ENCODE measurements around the gene CDS2.

CDS2 gene

DNA sequence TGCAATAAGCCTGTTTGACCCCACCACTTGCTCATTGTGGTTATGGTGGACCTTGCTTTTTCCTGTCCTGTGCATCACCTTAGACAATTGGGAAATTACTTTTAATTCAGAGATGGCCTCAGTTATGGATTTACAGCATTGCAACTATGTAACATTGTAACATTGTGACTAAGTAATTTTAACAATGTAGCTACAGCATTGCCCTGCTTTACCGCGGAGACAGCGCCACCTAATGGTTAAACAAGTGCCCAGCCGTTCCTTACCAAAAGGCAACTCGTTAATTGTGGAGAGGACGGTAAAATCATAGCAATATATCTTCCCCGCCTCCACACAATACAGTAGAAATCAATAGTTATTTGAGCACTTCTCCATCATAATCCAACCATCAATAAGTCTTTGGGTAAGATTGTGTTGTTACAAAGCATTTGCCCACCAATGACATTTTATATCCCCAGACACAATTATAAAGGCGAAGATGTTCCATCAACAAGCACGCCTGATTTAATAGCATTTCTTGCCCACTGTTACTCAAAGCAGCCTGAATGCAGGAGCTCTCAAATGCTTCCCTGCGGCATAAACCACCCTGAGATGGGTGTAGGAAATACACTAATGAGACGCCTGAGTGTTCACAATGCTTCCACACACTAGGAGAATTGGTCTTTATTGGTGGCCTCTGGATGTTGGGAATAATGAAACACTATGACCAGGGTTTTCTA is 96.3 kb downstream of the CDS2 start (continued):
- TF ChIP-seq, protein P1, sequence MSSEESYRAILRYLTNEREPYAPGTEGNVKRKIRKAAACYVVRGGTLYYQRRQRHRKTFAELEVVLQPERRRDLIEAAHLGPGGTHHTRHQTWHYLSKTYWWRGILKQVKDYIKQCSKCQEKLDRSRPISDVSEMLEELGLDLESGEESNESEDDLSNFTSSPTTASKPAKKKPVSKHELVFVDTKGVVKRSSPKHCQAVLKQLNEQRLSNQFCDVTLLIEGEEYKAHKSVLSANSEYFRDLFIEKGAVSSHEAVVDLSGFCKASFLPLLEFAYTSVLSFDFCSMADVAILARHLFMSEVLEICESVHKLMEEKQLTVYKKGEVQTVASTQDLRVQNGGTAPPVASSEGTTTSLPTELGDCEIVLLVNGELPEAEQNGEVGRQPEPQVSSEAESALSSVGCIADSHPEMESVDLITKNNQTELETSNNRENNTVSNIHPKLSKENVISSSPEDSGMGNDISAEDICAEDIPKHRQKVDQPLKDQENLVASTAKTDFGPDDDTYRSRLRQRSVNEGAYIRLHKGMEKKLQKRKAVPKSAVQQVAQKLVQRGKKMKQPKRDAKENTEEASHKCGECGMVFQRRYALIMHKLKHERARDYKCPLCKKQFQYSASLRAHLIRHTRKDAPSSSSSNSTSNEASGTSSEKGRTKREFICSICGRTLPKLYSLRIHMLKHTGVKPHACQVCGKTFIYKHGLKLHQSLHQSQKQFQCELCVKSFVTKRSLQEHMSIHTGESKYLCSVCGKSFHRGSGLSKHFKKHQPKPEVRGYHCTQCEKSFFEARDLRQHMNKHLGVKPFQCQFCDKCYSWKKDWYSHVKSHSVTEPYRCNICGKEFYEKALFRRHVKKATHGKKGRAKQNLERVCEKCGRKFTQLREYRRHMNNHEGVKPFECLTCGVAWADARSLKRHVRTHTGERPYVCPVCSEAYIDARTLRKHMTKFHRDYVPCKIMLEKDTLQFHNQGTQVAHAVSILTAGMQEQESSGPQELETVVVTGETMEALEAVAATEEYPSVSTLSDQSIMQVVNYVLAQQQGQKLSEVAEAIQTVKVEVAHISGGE (tag by site-specific recombination; conservative IDR thresholded peaks at IDR 0.05; ENCODE audit: low read depth) = no peak
- no peak for TF ChIP-seq ZSCAN23 (tag by site-specific recombination; IDR thresholded peaks at IDR 0.05)
- TF ChIP-seq ZNF335 (tag by site-specific recombination; conservative IDR thresholded peaks at IDR 0.05) = no peak
- TF ChIP-seq, protein P2, sequence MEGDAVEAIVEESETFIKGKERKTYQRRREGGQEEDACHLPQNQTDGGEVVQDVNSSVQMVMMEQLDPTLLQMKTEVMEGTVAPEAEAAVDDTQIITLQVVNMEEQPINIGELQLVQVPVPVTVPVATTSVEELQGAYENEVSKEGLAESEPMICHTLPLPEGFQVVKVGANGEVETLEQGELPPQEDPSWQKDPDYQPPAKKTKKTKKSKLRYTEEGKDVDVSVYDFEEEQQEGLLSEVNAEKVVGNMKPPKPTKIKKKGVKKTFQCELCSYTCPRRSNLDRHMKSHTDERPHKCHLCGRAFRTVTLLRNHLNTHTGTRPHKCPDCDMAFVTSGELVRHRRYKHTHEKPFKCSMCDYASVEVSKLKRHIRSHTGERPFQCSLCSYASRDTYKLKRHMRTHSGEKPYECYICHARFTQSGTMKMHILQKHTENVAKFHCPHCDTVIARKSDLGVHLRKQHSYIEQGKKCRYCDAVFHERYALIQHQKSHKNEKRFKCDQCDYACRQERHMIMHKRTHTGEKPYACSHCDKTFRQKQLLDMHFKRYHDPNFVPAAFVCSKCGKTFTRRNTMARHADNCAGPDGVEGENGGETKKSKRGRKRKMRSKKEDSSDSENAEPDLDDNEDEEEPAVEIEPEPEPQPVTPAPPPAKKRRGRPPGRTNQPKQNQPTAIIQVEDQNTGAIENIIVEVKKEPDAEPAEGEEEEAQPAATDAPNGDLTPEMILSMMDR (tag by site-specific recombination; IDR thresholded peaks at IDR 0.05) = peak; percentile 42; the same call in 1 of the 2 replicates
- TF ChIP-seq, protein P3, sequence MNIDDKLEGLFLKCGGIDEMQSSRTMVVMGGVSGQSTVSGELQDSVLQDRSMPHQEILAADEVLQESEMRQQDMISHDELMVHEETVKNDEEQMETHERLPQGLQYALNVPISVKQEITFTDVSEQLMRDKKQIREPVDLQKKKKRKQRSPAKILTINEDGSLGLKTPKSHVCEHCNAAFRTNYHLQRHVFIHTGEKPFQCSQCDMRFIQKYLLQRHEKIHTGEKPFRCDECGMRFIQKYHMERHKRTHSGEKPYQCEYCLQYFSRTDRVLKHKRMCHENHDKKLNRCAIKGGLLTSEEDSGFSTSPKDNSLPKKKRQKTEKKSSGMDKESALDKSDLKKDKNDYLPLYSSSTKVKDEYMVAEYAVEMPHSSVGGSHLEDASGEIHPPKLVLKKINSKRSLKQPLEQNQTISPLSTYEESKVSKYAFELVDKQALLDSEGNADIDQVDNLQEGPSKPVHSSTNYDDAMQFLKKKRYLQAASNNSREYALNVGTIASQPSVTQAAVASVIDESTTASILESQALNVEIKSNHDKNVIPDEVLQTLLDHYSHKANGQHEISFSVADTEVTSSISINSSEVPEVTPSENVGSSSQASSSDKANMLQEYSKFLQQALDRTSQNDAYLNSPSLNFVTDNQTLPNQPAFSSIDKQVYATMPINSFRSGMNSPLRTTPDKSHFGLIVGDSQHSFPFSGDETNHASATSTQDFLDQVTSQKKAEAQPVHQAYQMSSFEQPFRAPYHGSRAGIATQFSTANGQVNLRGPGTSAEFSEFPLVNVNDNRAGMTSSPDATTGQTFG (tag by site-specific recombination; IDR thresholded peaks at IDR 0.05; ENCODE audit: borderline replicate concordance) = no peak
- no peak for TF ChIP-seq BCL11A (tag by site-specific recombination; IDR thresholded peaks at IDR 0.05; ENCODE audit: low read depth)
- TF ChIP-seq ZNF560 (tag by site-specific recombination; IDR thresholded peaks at IDR 0.05; ENCODE audit: borderline replicate concordance) = no peak
- no peak for TF ChIP-seq ZBTB8A (tag by site-specific recombination; IDR thresholded peaks at IDR 0.05)
- no peak for TF ChIP-seq ZNF626 (tag by site-specific recombination; IDR thresholded peaks at IDR 0.05)
- no peak for TF ChIP-seq GLI2 (tag by site-specific recombination; IDR thresholded peaks at IDR 0.05; ENCODE audit: borderline replicate concordance, low read depth)
- TF ChIP-seq ZNF544 (tag by site-specific recombination; IDR thresholded peaks at IDR 0.05) = no peak
- TF ChIP-seq ZNF701 (tag by site-specific recombination; IDR thresholded peaks at IDR 0.05) = no peak
- TF ChIP-seq ZNF266 (tag by site-specific recombination; IDR thresholded peaks at IDR 0.05; ENCODE audit: low read depth) = no peak
- TF ChIP-seq TCF7L2 (IDR thresholded peaks at IDR 0.05; ENCODE audit: borderline replicate concordance, low read depth, low read length) = no peak
- no peak for TF ChIP-seq ZNF549 (tag by site-specific recombination; IDR thresholded peaks at IDR 0.05)
- no peak for TF ChIP-seq ZXDB (tag by site-specific recombination; IDR thresholded peaks at IDR 0.05)
- TF ChIP-seq ZNF155 (tag by site-specific recombination; IDR thresholded peaks at IDR 0.05) = no peak
- no peak for TF ChIP-seq SP7 (tag by site-specific recombination; IDR thresholded peaks at IDR 0.05)
- no peak for TF ChIP-seq ZNF585B (tag by site-specific recombination; IDR thresholded peaks at IDR 0.05)
- no peak for TF ChIP-seq ZNF248 (tag by site-specific recombination; IDR thresholded peaks at IDR 0.05)
- TF ChIP-seq, protein P4, sequence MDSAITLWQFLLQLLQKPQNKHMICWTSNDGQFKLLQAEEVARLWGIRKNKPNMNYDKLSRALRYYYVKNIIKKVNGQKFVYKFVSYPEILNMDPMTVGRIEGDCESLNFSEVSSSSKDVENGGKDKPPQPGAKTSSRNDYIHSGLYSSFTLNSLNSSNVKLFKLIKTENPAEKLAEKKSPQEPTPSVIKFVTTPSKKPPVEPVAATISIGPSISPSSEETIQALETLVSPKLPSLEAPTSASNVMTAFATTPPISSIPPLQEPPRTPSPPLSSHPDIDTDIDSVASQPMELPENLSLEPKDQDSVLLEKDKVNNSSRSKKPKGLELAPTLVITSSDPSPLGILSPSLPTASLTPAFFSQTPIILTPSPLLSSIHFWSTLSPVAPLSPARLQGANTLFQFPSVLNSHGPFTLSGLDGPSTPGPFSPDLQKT (IDR thresholded peaks at IDR 0.05; ENCODE audit: borderline replicate concordance, low read depth, low read length) = no peak
- no peak for TF ChIP-seq ZNF629 (tag by site-specific recombination; IDR thresholded peaks at IDR 0.05)
- TF ChIP-seq EGR2 (tag by site-specific recombination; IDR thresholded peaks at IDR 0.05; ENCODE audit: low read depth) = no peak
- TF ChIP-seq ZNF792 (tag by site-specific recombination; IDR thresholded peaks at IDR 0.05) = no peak
- TF ChIP-seq, protein P5, sequence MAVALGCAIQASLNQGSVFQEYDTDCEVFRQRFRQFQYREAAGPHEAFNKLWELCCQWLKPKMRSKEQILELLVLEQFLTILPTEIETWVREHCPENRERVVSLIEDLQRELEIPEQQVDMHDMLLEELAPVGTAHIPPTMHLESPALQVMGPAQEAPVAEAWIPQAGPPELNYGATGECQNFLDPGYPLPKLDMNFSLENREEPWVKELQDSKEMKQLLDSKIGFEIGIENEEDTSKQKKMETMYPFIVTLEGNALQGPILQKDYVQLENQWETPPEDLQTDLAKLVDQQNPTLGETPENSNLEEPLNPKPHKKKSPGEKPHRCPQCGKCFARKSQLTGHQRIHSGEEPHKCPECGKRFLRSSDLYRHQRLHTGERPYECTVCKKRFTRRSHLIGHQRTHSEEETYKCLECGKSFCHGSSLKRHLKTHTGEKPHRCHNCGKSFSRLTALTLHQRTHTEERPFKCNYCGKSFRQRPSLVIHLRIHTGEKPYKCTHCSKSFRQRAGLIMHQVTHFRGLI (tag by site-specific recombination; IDR thresholded peaks at IDR 0.05) = no peak
- TF ChIP-seq ZNF654 (tag by site-specific recombination; IDR thresholded peaks at IDR 0.05; ENCODE audit: low read depth) = peak; percentile 95

All from HEK293 (cell line).